Activated CD4-positive, CD25-positive, alpha-beta regulatory T cell treated with anti-CD3 and anti-CD28 coated beads, Interleukin-2, amount 50 U/mL, for 16 hours (primary cell): Measurements from ENCODE around the gene PDPK1.
A peak's percentile ranks its signal among the peaks of the same experiment; 100 is the strongest.
"Not testable (repeated sequence)": the region's sequence is repeated elsewhere in the genome, so short reads cannot be mapped to it uniquely, and the experiment has no call there.

Experiments
- DNase-seq: peaks from one replicate; pipeline ENCODE4 v3.0.0-alpha.2; 2020; ENCODE audit warnings: low read depth, low spot score

Gene PDPK1

GRCh38 chr16:2540912-2541311 is 3.1 kb downstream of the PDPK1 start:
- not testable (repeated sequence) for DNase-seq

GRCh38 chr16:2541409-2541808 is 3.6 kb downstream of the PDPK1 start:
- DNase-seq = not testable (repeated sequence)

GRCh38 chr16:2543771-2544170 is 6.0 kb downstream of the PDPK1 start:
- not testable (repeated sequence) for DNase-seq

- not testable (repeated sequence) for DNase-seq
Measured at GRCh38 chr16:2550283-2550878, 12.6 kb downstream of the PDPK1 start.

GRCh38 chr16:2551420-2551889 is 13.6 kb downstream of the PDPK1 start:
- not testable (repeated sequence) for DNase-seq

GRCh38 chr16:2554709-2555425 is 17.0 kb downstream of the PDPK1 start:
- DNase-seq = not testable (repeated sequence)

- not testable (repeated sequence) for DNase-seq
Measured at GRCh38 chr16:2557150-2557549, 19.3 kb downstream of the PDPK1 start.

- DNase-seq = not testable (repeated sequence)
Measured at GRCh38 chr16:2560131-2560797, 22.4 kb downstream of the PDPK1 start.

GRCh38 chr16:2560798-2561133 is 22.9 kb downstream of the PDPK1 start:
- DNase-seq = peak; percentile 16

GRCh38 chr16:2567506-2567905 is 29.7 kb downstream of the PDPK1 start:
- DNase-seq = not testable (repeated sequence)

GRCh38 chr16:2568573-2568972 is 30.8 kb downstream of the PDPK1 start:
- DNase-seq = not testable (repeated sequence)

- not testable (repeated sequence) for DNase-seq
Measured at GRCh38 chr16:2572704-2573103, 34.9 kb downstream of the PDPK1 start.

- not testable (repeated sequence) for DNase-seq
Measured at GRCh38 chr16:2575839-2576238, 38.0 kb downstream of the PDPK1 start.

- not testable (repeated sequence) for DNase-seq
Measured at GRCh38 chr16:2577044-2577443, 39.2 kb downstream of the PDPK1 start.

GRCh38 chr16:2578905-2579304 is 41.1 kb downstream of the PDPK1 start:
- not testable (repeated sequence) for DNase-seq

- DNase-seq = not testable (repeated sequence)
Measured at GRCh38 chr16:2580143-2580542, 42.3 kb downstream of the PDPK1 start.

GRCh38 chr16:2580818-2581217 is 43.0 kb downstream of the PDPK1 start:
- DNase-seq = not testable (repeated sequence)

- DNase-seq = no peak
Measured at GRCh38 chr16:2584729-2585650, 47.2 kb downstream of the PDPK1 start.

- DNase-seq = no peak
Measured at GRCh38 chr16:2585651-2586081, 47.8 kb downstream of the PDPK1 start.

- no peak for DNase-seq
Measured at GRCh38 chr16:2586241-2586640, 48.4 kb downstream of the PDPK1 start.

- DNase-seq = no peak
Measured at GRCh38 chr16:2586901-2587480, 49.2 kb downstream of the PDPK1 start.
